ENCODE measurements around the gene MTX1.
A peak's percentile ranks its signal among the peaks of the same experiment; 100 is the strongest.
"Not testable (repeated sequence)": the region's sequence is repeated elsewhere in the genome, so short reads cannot be mapped to it uniquely, and the experiment has no call there.

Gene MTX1

GRCh38 chr1:155208541-155209311, at the start of gene MTX1:
MTX1 (plus strand) TSS chr1:155208695; CDS start chr1:155208805, 110 bp downstream.
- in situ Hi-C loops (cut with MboI; ENCODE audit: low pct_unique_long_range_greater_than_20kb, low sequenced_read_pairs, unreplicated experiment): no loop called here

GRCh38 chr1:155158991-155159390, 49.5 kb upstream of the MTX1 start:
- in situ Hi-C loops (cut with MboI; ENCODE audit: low pct_unique_long_range_greater_than_20kb, low sequenced_read_pairs, unreplicated experiment): no loop called here
- DNase-seq (ENCODE audit: low spot score): no peak
- TF ChIP-seq CTCF (IDR thresholded peaks at IDR 0.05; ENCODE audit: extremely low read depth, insufficient read depth, missing control alignments): no peak

More at GRCh38 chr1:155208541-155209311, at the start of gene MTX1:
- peak; percentile 92 for DNase-seq (ENCODE audit: low spot score)
- TF ChIP-seq CTCF (IDR thresholded peaks at IDR 0.05; ENCODE audit: extremely low read depth, insufficient read depth, missing control alignments): no peak

GRCh38 chr1:155160128-155160527, 48.4 kb upstream of the MTX1 start:
- in situ Hi-C loops (cut with MboI; ENCODE audit: low pct_unique_long_range_greater_than_20kb, low sequenced_read_pairs, unreplicated experiment): no loop called here
- no peak for TF ChIP-seq CTCF (IDR thresholded peaks at IDR 0.05; ENCODE audit: extremely low read depth, insufficient read depth, missing control alignments)

GRCh38 chr1:155162631-155163030, 45.9 kb upstream of the MTX1 start:
- DNase-seq (ENCODE audit: low spot score); in situ Hi-C loops (cut with MboI; ENCODE audit: low pct_unique_long_range_greater_than_20kb, low sequenced_read_pairs, unreplicated experiment): not testable (repeated sequence)

More at GRCh38 chr1:155160128-155160527, 48.4 kb upstream of the MTX1 start:
- no peak for DNase-seq (ENCODE audit: low spot score)

GRCh38 chr1:155163785-155164184, 44.7 kb upstream of the MTX1 start:
- in situ Hi-C loops (cut with MboI; ENCODE audit: low pct_unique_long_range_greater_than_20kb, low sequenced_read_pairs, unreplicated experiment): not testable (repeated sequence)

GRCh38 chr1:155164625-155165024, 43.9 kb upstream of the MTX1 start:
- in situ Hi-C loops (cut with MboI; ENCODE audit: low pct_unique_long_range_greater_than_20kb, low sequenced_read_pairs, unreplicated experiment): loop anchor here (5.0 kb wide), 1 partner anchor 72 kb away; no protein-coding TSS in a partner anchor
- DNase-seq (ENCODE audit: low spot score): not testable (repeated sequence)

More at GRCh38 chr1:155163785-155164184, 44.7 kb upstream of the MTX1 start:
- DNase-seq (ENCODE audit: low spot score): not testable (repeated sequence)

- in situ Hi-C loops (cut with MboI; ENCODE audit: low pct_unique_long_range_greater_than_20kb, low sequenced_read_pairs, unreplicated experiment): loop anchor here (5.0 kb wide), 1 partner anchor 74 kb away; no protein-coding TSS in a partner anchor
- no peak for TF ChIP-seq CTCF (IDR thresholded peaks at IDR 0.05; ENCODE audit: extremely low read depth, insufficient read depth, missing control alignments)
- no peak for DNase-seq (ENCODE audit: low spot score)
Measured at GRCh38 chr1:155166051-155166470, 42.4 kb upstream of the MTX1 start.

- no peak for TF ChIP-seq CTCF (IDR thresholded peaks at IDR 0.05; ENCODE audit: extremely low read depth, insufficient read depth, missing control alignments)
- in situ Hi-C loops (cut with MboI; ENCODE audit: low pct_unique_long_range_greater_than_20kb, low sequenced_read_pairs, unreplicated experiment): loop anchor here (5.0 kb wide), 1 partner anchor 74 kb away; no protein-coding TSS in a partner anchor
- DNase-seq (ENCODE audit: low spot score): no peak
Measured at GRCh38 chr1:155166471-155167165, 41.9 kb upstream of the MTX1 start.

Data from GM13977 (cell line).